AG04449 (cell line): ENCODE results near the gene PARVA.
"Not testable (repeated sequence)": the region's sequence is repeated elsewhere in the genome, so short reads cannot be mapped to it uniquely, and the experiment has no call there.

Experiments
- CTCF ChIA-PET: fragments of 350-600 bp; formaldehyde crosslinking; extraction: SDS; loops from one replicate; lab custom pipeline; 2021; ENCODE audit warnings: antibody characterized with exemption; lab: Yijun Ruan, JAX
- POLR2A ChIA-PET: fragments of 400-600, 350-600 bp; formaldehyde crosslinking; extraction: SDS; loops from one replicate; lab custom pipeline; 2020; ENCODE audit warnings: antibody characterized with exemption, inconsistent platforms; lab: Yijun Ruan, JAX
- DNase-seq: peaks from one replicate; pipeline ENCODE4 v3.0.0-alpha.2; 2010; ENCODE audit warnings: low read depth, low spot score
- H3K4me3 ChIP-seq: 2 replicates; pipeline ENCODE4 v1.5.1; 2011; ENCODE audit warnings: low read depth, mild to moderate bottlenecking, control low read depth, low read length
- CTCF ChIP-seq: IDR thresholded peaks from one replicate; pipeline ENCODE4 v1.5.1; 2011; ENCODE audit warnings: mild to moderate bottlenecking, moderate library complexity, low read length, control low read depth, inconsistent platforms; ENCODE audit not compliant: insufficient read depth; ENCODE audit errors: missing control alignments

Gene PARVA

GRCh38 chr11:12343526-12343925 lies 33.8 kb upstream of the PARVA start:
- ChIA-PET POLR2A (no interaction called here), CTCF (interaction anchor here (1.1 to 1.5 kb wide), 2 partner anchors 12 to 68 kb away, joined by 3 to 5 read pairs; no protein-coding TSS in a partner anchor)
- DNase-seq: no peak
- TF ChIP-seq CTCF: no peak
- H3K4me3 ChIP-seq: no peak overlapping the region

- DNase-seq: no peak
- ChIA-PET CTCF (no interaction called here), POLR2A (no interaction called here)
- TF ChIP-seq CTCF: no peak
- no peak overlapping the region for H3K4me3 ChIP-seq
Observed at GRCh38 chr11:12353534-12353933, 23.8 kb upstream of the PARVA start.

- ChIA-PET POLR2A (no interaction called here), CTCF (no interaction called here)
- TF ChIP-seq CTCF: no peak
- no peak overlapping the region for H3K4me3 ChIP-seq
- DNase-seq: no peak
Observed at GRCh38 chr11:12354750-12355545, 22.4 kb upstream of the PARVA start.

- POLR2A ChIA-PET: no interaction called here
- no peak for TF ChIP-seq CTCF
- CTCF ChIA-PET: interaction anchor here (2.6 kb wide), 1 partner anchor 26 kb away, joined by 9 read pairs; no protein-coding TSS in a partner anchor
- H3K4me3 ChIP-seq: no peak overlapping the region
- DNase-seq: no peak
Observed at GRCh38 chr11:12356944-12357655, 20.3 kb upstream of the PARVA start.

GRCh38 chr11:12357697-12358096 lies 19.7 kb upstream of the PARVA start:
- CTCF ChIA-PET: interaction anchor here (2.6 kb wide), 1 partner anchor 26 kb away, joined by 9 read pairs; no protein-coding TSS in a partner anchor
- H3K4me3 ChIP-seq, POLR2A ChIA-PET, DNase-seq: not testable (repeated sequence)

GRCh38 chr11:12358302-12359188 lies 18.8 kb upstream of the PARVA start:
- no peak for DNase-seq
- no peak overlapping the region for H3K4me3 ChIP-seq
- no peak for TF ChIP-seq CTCF
- ChIA-PET POLR2A (interaction anchor here (0.6 kb wide), 1 partner anchor 28 kb away, joined by 3 read pairs; no protein-coding TSS in a partner anchor), CTCF (interaction anchor here (1.0 to 2.6 kb wide), 2 partner anchors 27 to 605 kb away, joined by 3 to 9 read pairs; no protein-coding TSS in a partner anchor)
